Activated CD4-positive, alpha-beta T cell treated with anti-CD3 and anti-CD28 coated beads for 36 hours (primary cell): ENCODE results near the gene DNM3. TPM values are rescaled to one million over a fixed set of nuclear protein-coding genes. Genes with fewer than 3 reads are reported as not detected.
A peak's percentile ranks its signal among the peaks of the same experiment; 100 is the strongest.
"Not testable (repeated sequence)": the region's sequence is repeated elsewhere in the genome, so short reads cannot be mapped to it uniquely, and the experiment has no call there.

Experiments
- ATAC-seq: fragments of 200-7000 bp; cut with Tn5 transposase; one replicate; pipeline ENCODE4 v1.10.0; 2021; ENCODE audit warnings: mild to moderate bottlenecking, moderate library complexity
- CTCF ChIA-PET: fragments of 350-600 bp; sonication (Branson Sonifier 250); formaldehyde crosslinking; loops from one replicate; lab custom pipeline; 2021; ENCODE audit warnings: antibody characterized with exemption; lab: Charles Lee
- POLR2A ChIA-PET: fragments of 350-600 bp; sonication (Branson Sonifier 250); formaldehyde crosslinking; loops from one replicate; lab custom pipeline; 2021; ENCODE audit warnings: antibody characterized with exemption, inconsistent platforms; lab: Charles Lee
- DNase-seq: peaks from one replicate; pipeline ENCODE4 v3.0.0-alpha.2; 2020
- H3K27ac Mint-ChIP-seq: one replicate; pipeline ENCODE4 v1.8.0; 2021; ENCODE audit warnings: mixed read lengths
- H3K27me3 Mint-ChIP-seq: one replicate; pipeline ENCODE4 v1.8.0; 2021; ENCODE audit warnings: mixed read lengths
- H3K36me3 Mint-ChIP-seq: one replicate; pipeline ENCODE4 v1.8.0; 2021; ENCODE audit warnings: low read depth, mixed read lengths
- H3K4me1 Mint-ChIP-seq: one replicate; pipeline ENCODE4 v1.8.0; 2021; ENCODE audit warnings: mixed read lengths
- H3K4me3 Mint-ChIP-seq: one replicate; pipeline ENCODE4 v1.8.0; 2021; ENCODE audit warnings: mild to moderate bottlenecking, moderate library complexity, mixed read lengths
- H3K9me3 Mint-ChIP-seq: one replicate; pipeline ENCODE4 v1.8.0; 2021; ENCODE audit warnings: low read depth, mixed read lengths
- intact Hi-C, 2 experiments: fragments of 100-400 bp; cut with DNase I in 1 of 2; cut with micrococcal nuclease in 1 of 2; formaldehyde crosslinking; loops; one replicate each; pipeline versions ENCODE4 v1.14.2 to v1.15.1; 2022 to 2024; cut with DNase I, micrococcal nuclease
- total RNA-seq, 2 experiments: library from RNA; stranded (reverse); gene quantifications; one replicate each; pipeline ENCODE4 v1.2.3, GENCODE V29; 2021

The DNM3 gene
- total RNA-seq, 2 experiments from 2014 or later: 1.1 to 1.4 TPM

DNA sequence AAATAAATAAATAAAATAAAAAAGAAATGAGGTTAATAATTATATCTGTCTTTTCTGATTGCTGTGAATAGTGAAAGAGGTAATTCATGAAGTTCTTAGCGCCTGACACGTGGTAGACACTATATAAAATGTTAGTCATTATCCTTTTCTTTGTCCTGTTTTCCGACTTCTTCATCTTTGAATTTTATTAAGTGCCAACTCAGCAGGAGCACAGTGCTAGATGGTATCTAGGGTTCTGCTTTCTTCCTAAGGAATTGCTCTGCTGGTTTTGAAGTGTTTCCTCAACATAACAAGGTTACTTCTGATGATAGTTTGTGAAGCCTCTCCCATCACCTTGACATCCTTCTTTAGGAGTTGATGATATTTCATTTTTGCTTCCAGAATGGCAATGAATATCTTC lies 227.0 kb downstream of the DNM3 start:
- CTCF ChIA-PET: no interaction called here
- Mint-ChIP-seq H3K9me3 (no peaks in the 10 kb centered on the region), H3K27me3 (no peaks in the 10 kb centered on the region), H3K4me1 (no peaks in the 10 kb centered on the region), H3K36me3 (no peaks in the 10 kb centered on the region), H3K27ac (no peak overlapping the region), H3K4me3 (no peak overlapping the region)
- DNase-seq: no peak
- no peak for ATAC-seq
- intact Hi-C loops: no loop called here
- POLR2A ChIA-PET: no interaction called here

DNA sequence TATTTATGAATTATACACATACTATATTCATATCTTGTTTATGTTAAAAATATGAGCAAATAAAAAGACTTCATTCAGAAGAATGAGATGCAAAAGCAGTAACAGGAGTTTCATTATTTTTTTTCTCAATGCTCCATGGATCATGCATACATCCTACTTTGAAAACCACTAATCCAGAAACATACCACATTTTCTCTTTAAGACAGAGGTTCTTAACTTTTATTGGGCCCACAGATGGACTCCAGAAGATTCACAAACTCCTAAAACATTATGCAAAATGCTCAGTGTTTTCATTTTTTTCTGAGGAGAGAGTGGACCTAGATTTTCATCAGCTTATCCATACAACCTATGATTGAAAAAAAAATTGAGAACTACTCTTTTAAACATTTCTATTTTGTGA lies 227.8 kb downstream of the DNM3 start:
- no peaks in the 10 kb centered on the region for H3K36me3 Mint-ChIP-seq

DNA sequence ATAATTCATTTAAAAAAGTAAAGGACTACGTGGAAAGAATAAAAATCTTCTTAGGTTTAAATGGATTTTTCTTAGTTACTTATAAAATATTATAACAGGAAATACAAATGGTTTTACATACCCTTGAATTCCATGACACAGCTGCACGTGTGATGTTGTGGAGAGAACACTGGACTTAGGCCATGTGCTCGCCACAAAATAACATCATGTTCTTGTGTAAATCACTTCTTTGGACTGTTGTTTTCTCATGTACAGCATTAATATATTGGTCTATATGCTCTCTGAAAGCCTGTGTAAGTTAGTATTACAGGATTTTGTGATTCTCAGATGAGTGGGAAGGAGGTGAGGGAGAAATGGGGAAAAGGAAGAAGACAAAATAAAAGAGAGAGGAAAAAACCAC lies 228.2 kb downstream of the DNM3 start:
- Mint-ChIP-seq H3K4me1 (no peaks in the 10 kb centered on the region), H3K27me3 (no peaks in the 10 kb centered on the region), H3K36me3 (no peaks in the 10 kb centered on the region), H3K27ac (no peak overlapping the region), H3K4me3 (no peak overlapping the region), H3K9me3 (no peaks in the 10 kb centered on the region)
- intact Hi-C loops: no loop called here
- DNase-seq: no peak
- ATAC-seq: no peak
- CTCF ChIA-PET: interaction anchor here (0.5 to 1.4 kb wide), 3 partner anchors 17 to 879 kb away, joined by 3 read pairs; no protein-coding TSS in a partner anchor
- POLR2A ChIA-PET: no interaction called here

More for the DNA sequence above, 227.8 kb downstream of the DNM3 start:
- CTCF ChIA-PET: interaction anchor here (1.4 kb wide), 1 partner anchor 60 kb away, joined by 3 read pairs; no protein-coding TSS in a partner anchor
- no peak for ATAC-seq
- DNase-seq: no peak
- intact Hi-C loops: no loop called here
- H3K27ac Mint-ChIP-seq: no peak overlapping the region
- H3K27me3 Mint-ChIP-seq: no peaks in the 10 kb centered on the region
- no peaks in the 10 kb centered on the region for H3K4me1 Mint-ChIP-seq
- POLR2A ChIA-PET: no interaction called here
- no peaks in the 10 kb centered on the region for H3K9me3 Mint-ChIP-seq
- H3K4me3 Mint-ChIP-seq: no peak overlapping the region

DNA sequence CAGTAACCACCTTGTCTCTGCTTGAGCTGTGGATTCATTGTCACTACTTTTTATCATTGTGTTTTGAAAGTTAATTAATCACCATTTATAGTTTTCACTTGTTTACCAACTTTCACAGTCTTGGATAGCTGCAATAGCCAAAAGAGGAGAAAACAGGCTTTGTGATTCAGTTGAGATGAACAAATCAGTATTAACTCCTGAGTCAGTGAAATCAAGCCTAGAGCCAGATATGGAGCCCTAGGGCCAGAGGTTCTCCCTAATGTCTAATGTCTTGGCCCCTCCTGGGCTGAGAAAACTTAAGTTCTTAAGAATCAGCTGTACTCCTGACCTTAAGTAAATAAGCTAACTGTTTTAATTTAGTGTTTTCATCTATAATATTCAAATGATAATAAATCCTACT lies 228.8 kb downstream of the DNM3 start:
- Mint-ChIP-seq H3K27me3 (no peaks in the 10 kb centered on the region), H3K9me3 (no peaks in the 10 kb centered on the region), H3K27ac (no peak overlapping the region), H3K36me3 (no peaks in the 10 kb centered on the region), H3K4me1 (no peaks in the 10 kb centered on the region), H3K4me3 (no peak overlapping the region)
- DNase-seq (no peak), ATAC-seq (no peak)
- intact Hi-C loops: no loop called here
- ChIA-PET CTCF (interaction anchor here (0.5 to 1.4 kb wide), 3 partner anchors 17 to 879 kb away, joined by 3 read pairs; no protein-coding TSS in a partner anchor), POLR2A (no interaction called here)

DNA sequence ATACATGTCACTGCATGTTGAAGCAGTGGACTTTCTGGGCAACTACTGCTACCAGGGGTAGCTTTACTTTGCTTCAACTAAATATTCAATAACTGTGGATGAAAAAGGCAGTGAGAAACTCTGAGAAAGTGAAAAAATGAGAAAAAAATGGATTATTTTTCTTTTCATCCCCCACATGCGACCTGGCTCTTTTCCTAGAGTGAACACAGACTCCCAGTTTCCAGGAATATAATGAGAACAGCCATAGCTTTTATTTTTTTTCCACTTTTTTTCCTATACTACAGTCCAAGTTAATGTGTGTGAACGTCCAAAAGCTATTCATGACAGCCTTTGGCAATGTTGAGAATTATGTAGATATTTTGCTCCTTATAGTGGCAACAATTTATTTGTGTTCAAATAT lies 230.4 kb downstream of the DNM3 start:
- Mint-ChIP-seq H3K27ac (no peak overlapping the region), H3K4me3 (no peak overlapping the region), H3K4me1 (no peaks in the 10 kb centered on the region), H3K36me3 (no peaks in the 10 kb centered on the region), H3K27me3 (no peaks in the 10 kb centered on the region), H3K9me3 (no peaks in the 10 kb centered on the region)
- intact Hi-C loops: no loop called here
- DNase-seq (no peak), ATAC-seq (no peak)
- ChIA-PET POLR2A (no interaction called here), CTCF (no interaction called here)

DNA sequence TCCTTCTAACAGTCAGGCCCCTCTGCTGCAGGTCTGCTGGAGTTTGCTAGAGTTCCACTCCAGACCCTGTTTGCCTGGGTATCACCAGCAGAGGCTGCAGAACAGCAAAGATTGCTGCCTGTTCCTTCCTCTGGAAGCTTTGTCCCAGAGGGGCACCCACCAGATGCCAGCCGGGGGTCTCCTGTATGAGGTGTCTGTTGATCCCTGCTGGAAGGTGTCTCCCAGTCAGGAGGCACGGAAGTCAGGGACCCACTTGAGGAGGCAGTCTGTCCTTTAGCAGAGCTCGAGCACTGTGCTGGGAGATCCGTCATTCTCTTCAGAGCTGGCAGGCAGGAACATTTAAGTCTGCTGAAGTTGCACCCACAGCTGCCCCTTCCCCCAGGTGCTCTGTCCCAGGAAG lies 238.6 kb downstream of the DNM3 start:
- POLR2A ChIA-PET, ATAC-seq, H3K4me1 Mint-ChIP-seq, H3K27me3 Mint-ChIP-seq, H3K9me3 Mint-ChIP-seq, H3K4me3 Mint-ChIP-seq, H3K36me3 Mint-ChIP-seq, DNase-seq, intact Hi-C loops, H3K27ac Mint-ChIP-seq: not testable (repeated sequence)
- CTCF ChIA-PET: interaction anchor here (0.7 kb wide), 1 partner anchor 1093 kb away, joined by 3 read pairs; no protein-coding TSS in a partner anchor

DNA sequence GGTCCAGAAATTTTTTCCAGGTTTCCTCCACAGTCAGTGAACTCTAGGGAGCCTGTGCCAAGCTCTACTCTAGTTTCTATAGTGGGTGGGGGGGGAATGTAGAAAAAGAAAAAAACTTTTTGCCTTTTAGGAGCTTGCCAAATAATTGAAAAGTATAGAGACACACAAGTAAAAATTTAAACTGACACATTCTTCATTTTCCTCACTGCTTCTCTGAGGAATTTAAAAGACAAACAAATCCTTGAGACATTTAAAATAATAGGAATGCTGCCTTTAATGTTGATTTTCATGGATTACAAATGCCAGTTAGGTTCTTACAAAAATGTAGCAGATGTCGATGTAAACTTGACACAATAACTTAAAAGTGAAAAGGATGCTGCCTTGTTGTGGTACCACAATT lies 241.9 kb downstream of the DNM3 start:
- Mint-ChIP-seq H3K27ac (no peak overlapping the region), H3K9me3 (no peaks in the 10 kb centered on the region), H3K4me1 (no peaks in the 10 kb centered on the region), H3K36me3 (no peaks in the 10 kb centered on the region), H3K27me3 (no peaks in the 10 kb centered on the region), H3K4me3 (no peak overlapping the region)
- DNase-seq (no peak), ATAC-seq (no peak)
- intact Hi-C loops: no loop called here
- ChIA-PET CTCF (interaction anchor here (0.6 to 1.2 kb wide), 2 partner anchors 9 to 38 kb away, joined by 3 to 4 read pairs; no protein-coding TSS in a partner anchor), POLR2A (no interaction called here)

DNA sequence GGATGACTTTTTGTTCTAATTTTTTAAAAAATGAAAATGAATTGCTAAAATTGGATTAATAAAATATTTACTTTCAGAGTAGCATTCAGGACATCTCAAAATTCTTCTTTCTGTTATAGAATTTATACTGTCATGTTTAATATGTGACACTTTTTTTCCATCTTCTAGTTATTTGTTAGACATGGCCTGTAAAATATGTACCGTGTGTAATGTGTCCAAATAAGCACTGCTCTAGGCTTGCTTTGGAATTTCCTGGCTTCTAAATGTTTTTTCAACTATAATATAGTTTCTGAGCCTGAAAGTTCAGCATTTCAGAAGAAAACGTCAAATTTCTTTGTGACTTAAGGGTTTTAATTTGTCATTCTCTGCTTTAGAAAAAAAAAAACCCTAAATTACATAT lies 243.6 kb downstream of the DNM3 start:
- Mint-ChIP-seq H3K27me3 (no peaks in the 10 kb centered on the region), H3K4me1 (no peaks in the 10 kb centered on the region), H3K27ac (no peak overlapping the region), H3K4me3 (no peak overlapping the region), H3K9me3 (no peaks in the 10 kb centered on the region), H3K36me3 (no peaks in the 10 kb centered on the region)
- ChIA-PET CTCF (interaction anchor here (0.5 kb wide), 1 partner anchor 50 kb away, joined by 3 read pairs; no protein-coding TSS in a partner anchor), POLR2A (no interaction called here)
- ATAC-seq: no peak
- DNase-seq: no peak
- intact Hi-C loops: no loop called here

DNA sequence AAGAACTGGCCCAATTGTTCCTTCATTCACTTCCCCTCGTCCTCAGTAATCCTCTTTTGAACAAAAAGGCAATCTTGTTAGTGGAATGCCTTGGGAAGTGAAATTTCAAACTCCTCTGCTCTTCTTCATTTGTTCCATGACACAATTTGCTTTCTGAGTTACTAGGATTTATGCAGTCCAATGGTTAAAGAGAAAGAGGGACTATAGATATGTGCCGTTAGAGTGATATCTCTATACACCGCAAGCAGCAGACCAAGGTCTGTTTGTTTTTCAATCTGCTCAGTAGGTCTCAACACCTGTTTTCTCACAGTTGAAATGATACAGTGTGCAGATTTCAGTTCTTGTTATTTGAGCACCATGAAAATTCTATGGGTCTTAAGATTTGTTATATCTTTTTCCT lies 244.0 kb downstream of the DNM3 start:
- DNase-seq (no peak), ATAC-seq (no peak)
- Mint-ChIP-seq H3K27me3 (no peaks in the 10 kb centered on the region), H3K27ac (no peak overlapping the region), H3K4me3 (no peak overlapping the region), H3K4me1 (peaks cover under 1% of the 10 kb centered on the region), H3K9me3 (no peaks in the 10 kb centered on the region), H3K36me3 (no peaks in the 10 kb centered on the region)
- POLR2A ChIA-PET: no interaction called here
- intact Hi-C loops: no loop called here
- CTCF ChIA-PET: no interaction called here

DNA sequence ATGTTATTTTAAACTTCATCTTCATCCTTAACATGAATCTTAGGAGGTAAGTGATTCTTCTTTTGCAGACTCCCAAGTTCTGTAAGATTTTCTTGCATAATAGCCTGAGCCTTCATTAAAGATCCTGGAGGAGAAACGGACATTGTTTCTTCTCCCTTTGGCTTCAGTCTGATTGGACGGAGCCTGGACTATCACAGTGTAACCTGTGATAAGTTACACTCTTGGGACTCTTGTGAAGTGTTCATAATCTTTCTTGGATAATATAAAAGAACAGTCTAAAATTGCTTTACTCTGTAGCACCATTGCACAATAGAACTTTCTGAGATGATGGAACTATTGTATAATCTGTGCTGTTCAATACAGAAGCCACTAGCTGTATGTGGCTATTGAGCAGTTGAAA lies 244.8 kb downstream of the DNM3 start:
- Mint-ChIP-seq H3K27ac (no peak overlapping the region), H3K4me3 (no peak overlapping the region), H3K4me1 (peaks cover 2% of the 10 kb centered on the region), H3K27me3 (no peaks in the 10 kb centered on the region), H3K36me3 (no peaks in the 10 kb centered on the region), H3K9me3 (no peaks in the 10 kb centered on the region)
- intact Hi-C loops: no loop called here
- ATAC-seq (no peak), DNase-seq (no peak)
- ChIA-PET POLR2A (no interaction called here), CTCF (no interaction called here)

DNA sequence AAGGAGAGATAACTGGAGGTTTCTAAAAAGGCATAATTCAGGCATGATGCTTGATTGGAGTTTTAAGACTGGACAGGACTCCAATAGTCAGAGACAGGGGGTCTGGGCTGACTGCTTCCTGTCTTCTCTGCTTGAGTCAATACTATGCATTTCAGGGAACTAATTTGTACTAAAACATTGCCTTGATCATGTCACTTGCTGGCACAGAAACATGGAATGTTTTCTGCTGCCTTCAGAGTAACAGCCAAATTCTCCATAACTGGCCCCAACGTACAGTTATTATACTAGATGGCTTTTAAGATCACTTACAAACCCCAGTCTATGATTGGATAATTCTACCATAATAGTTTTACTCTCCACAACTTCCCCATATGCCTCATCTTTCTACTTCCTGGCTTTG lies 247.0 kb downstream of the DNM3 start:
- POLR2A ChIA-PET: no interaction called here

DNA sequence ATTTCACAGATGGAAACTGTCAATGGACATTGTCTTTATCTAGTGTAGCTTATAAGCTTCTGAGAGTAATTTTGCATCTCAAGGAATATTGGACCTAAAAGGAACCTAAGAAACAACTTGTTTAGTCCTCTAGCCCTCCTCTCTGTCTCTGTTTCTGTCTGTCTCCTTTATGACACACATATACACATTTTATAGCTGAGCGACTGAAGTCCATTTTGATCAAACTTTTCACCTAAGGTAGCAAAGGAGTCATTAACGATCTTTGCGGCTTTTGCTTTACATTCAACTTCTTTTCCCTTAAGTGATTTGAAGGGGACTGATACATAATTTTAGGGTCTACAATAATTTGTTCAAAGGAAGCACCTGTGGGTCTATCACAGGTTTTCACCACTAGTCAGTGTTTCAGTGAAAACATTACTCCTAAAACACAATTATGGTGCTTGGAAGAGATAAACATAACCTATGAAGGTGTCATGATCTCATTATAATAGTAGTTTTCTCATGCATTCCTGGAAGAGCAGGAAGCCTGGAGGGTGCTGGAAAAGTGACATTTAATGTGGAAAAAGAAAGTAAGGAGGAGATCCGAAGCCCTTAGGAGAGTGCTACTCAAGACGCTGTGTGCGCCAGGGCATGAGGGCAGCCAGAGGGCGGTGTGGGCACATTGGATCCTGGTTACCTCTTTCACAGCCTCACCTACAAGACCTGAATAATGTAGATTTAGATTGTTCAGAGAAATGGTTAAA lies 248.6 kb downstream of the DNM3 start:
- H3K4me1 Mint-ChIP-seq: peaks cover 2% of the 10 kb centered on the region
- intact Hi-C loops: loop anchor here (1.0 to 5.0 kb wide), 6 partner anchors 87 to 354 kb away; partner anchors contain the start of gene PIGC (in 2 of the 2)
- no peak overlapping the region for H3K4me3 Mint-ChIP-seq
- no peaks in the 10 kb centered on the region for H3K36me3 Mint-ChIP-seq
- ChIA-PET POLR2A (interaction anchor here (0.6 kb wide), 1 partner anchor 30 kb away, joined by 4 read pairs; no protein-coding TSS in a partner anchor), CTCF (interaction anchor here (0.6 to 2.3 kb wide), 11 partner anchors 12 to 1490 kb away, joined by 3 to 15 read pairs (median 4); no protein-coding TSS in a partner anchor)
- no peaks in the 10 kb centered on the region for H3K9me3 Mint-ChIP-seq
- ATAC-seq: peak; percentile 93
- H3K27me3 Mint-ChIP-seq: no peaks in the 10 kb centered on the region
- DNase-seq: peak; percentile 83
- H3K27ac Mint-ChIP-seq: no peak overlapping the region

More for the DNA sequence above, 247.0 kb downstream of the DNM3 start:
- Mint-ChIP-seq H3K9me3 (no peaks in the 10 kb centered on the region), H3K36me3 (no peaks in the 10 kb centered on the region), H3K27me3 (no peaks in the 10 kb centered on the region), H3K4me3 (no peak overlapping the region), H3K4me1 (peaks cover 2% of the 10 kb centered on the region), H3K27ac (no peak overlapping the region)
- ATAC-seq: no peak
- intact Hi-C loops: no loop called here
- DNase-seq: no peak
- CTCF ChIA-PET: no interaction called here
